PC-3 (cell line): ENCODE results near the gene EPHB1.

ENCODE experiments used
- EZH2 ChIP-seq: fragments of 300-600 bp; sonication (generic); IDR thresholded peaks from one replicate; pipeline ENCODE4 v1.6.1; 2017; ENCODE audit warnings: antibody characterized with exemption, mild to moderate bottlenecking, low read length; ENCODE audit not compliant: unreplicated experiment
- TF ChIP-seq, protein P1 (sequence below): fragments of 300-600 bp; sonication (generic); conservative IDR thresholded peaks from 2 replicates; pipeline ENCODE4 v1.5.1; 2017; ENCODE audit warnings: antibody characterized with exemption, low read depth, mild to moderate bottlenecking, low read length

- TF ChIP-seq, protein P1, sequence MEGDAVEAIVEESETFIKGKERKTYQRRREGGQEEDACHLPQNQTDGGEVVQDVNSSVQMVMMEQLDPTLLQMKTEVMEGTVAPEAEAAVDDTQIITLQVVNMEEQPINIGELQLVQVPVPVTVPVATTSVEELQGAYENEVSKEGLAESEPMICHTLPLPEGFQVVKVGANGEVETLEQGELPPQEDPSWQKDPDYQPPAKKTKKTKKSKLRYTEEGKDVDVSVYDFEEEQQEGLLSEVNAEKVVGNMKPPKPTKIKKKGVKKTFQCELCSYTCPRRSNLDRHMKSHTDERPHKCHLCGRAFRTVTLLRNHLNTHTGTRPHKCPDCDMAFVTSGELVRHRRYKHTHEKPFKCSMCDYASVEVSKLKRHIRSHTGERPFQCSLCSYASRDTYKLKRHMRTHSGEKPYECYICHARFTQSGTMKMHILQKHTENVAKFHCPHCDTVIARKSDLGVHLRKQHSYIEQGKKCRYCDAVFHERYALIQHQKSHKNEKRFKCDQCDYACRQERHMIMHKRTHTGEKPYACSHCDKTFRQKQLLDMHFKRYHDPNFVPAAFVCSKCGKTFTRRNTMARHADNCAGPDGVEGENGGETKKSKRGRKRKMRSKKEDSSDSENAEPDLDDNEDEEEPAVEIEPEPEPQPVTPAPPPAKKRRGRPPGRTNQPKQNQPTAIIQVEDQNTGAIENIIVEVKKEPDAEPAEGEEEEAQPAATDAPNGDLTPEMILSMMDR = no peak
- no peak for TF ChIP-seq EZH2
Observed at GRCh38 chr3:135147657-135148056, 352.6 kb downstream of the EPHB1 start.
